ENCODE data around the gene CDKN2B.

The CDKN2B gene

GRCh38 chr9:21994556-21995005 lies 14.5 kb downstream of the CDKN2B start, which contains the start of gene CDKN2B-AS1:
CDKN2B-AS1 (plus strand) TSS chr9:21994791.
- FAIRE-seq (no peak), DNase-seq (ENCODE audit: low spot score) (no peak)

- no peak for FAIRE-seq
- no peak for DNase-seq (ENCODE audit: low spot score)
These were observed 15.1 kb downstream of the CDKN2B start, which contains the start of gene CDKN2A for GRCh38 chr9:21993893-21994555. CDKN2A (minus strand) TSS chr9:21994392.

- no peak for FAIRE-seq
These were observed 16.1 kb downstream of the CDKN2B start for GRCh38 chr9:21993007-21993406.

DNA sequence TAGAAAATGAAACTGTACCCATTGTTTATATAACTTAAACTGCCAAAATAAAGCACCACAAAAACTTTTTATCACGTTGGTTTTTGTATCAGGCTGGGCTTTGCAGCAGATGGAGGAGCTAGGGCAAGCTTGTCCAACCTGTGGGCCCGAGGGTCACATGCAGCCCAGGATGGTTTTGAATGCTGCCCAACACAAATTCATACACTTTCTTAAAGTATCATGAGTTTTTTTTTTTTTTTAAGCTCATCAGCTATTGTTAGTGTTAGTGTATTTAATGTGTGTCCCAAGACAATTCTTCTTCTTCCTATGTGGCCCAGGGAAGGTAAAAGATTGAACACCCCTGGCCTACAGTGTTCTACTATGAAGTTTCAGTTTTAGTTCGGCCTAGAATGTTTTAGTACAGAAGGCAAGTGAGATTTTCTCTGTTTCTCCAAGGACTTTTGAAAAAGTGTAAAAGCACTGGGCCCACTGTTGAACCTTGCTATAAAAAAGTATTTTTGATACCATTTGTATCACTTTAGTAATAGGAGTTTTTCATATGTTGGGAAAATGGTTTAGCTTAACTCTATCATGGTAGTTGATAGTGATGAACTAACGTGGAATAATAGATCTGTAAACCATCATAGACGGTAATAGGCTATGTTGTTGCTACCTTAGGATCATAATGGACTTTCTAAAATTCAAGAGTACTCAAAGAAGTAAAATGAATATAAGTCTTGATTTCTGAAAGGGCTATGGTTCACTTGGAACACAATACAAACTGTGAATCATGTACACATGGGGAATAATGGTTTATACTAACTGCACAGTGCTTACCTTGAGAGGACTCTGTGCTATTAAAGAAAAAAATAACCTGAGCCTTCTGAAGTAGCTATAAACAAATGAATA lies 17.8 kb downstream of the CDKN2B start:
- FAIRE-seq (no peak), DNase-seq (ENCODE audit: low spot score) (no peak)

More at GRCh38 chr9:21993007-21993406, 16.1 kb downstream of the CDKN2B start:
- DNase-seq (ENCODE audit: low spot score): no peak

GRCh38 chr9:21989440-21990189 lies 19.5 kb downstream of the CDKN2B start:
- FAIRE-seq (no peak), DNase-seq (ENCODE audit: low spot score) (no peak)

DNA sequence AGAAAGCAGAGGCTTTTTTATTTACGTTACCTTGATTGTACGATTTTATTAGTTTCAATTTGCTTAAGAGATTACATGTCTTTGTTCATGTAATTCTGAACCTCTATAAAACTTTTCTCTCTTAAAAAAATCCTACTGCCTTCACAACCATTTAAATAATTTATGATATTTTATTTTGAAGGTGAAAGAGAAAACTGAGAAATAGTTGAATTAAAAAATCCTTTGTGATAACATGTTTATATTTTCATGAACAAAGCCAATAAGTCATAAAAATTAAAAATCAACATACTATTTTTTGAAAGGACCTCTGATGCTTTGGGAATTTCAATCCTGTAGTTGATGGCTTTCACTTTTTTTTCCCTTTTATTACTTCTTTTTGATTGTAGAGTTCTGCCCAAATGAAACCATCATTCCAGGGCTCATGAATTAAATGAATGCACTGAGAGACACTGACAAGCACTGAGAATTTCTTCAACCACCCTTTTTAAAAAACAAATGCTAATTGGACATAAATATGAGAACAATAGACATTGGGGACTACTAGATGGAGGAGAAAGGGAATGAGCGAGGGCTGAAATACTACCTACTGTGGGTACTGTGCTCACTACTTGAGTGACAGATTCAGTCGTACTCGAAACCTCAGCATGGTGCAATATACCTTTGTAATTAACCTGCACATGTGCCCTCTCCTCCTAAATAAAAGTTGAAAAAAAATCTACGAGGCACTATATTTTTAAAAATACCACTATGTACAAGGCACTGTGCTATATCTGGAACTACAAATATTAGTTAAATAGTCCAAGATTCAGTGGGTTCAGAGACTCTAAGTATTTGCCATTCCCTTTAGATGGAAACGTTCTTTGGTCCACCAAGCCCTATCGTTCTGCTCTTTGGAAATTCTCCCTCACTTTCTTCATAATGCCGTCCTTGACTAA lies 20.8 kb downstream of the CDKN2B start:
- DNase-seq (ENCODE audit: low spot score) (no peak), FAIRE-seq (no peak)

DNA sequence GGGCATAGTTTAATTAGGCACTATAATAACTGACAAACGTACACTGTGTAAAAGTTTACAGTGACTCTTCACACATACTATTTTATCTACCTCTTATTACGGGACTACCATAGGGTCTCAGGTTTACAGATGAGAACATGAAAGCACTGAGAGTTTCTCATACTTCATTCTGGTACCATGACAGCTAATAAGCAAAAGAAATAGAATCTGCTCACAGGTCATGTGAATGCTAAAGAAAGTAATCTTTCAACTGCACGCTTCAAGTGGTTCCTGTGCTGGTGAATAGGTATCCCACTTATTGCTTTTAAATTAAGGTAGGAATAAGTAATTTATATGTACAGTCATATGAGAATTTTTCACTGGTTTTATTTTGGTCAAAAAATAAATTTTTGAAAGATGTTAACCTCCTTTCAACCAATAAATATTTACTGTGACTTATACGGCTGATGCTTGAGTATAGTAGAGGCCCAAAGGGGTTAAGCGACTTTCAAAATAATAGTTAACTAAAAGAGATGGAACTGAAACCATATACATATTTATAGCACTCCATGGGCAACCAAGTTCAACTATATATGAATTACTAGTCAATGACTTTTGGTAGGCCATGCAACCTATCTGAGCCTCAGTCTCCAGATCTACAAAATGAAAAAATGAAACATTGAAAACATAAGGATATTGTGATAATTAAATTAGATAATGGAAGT lies 23.0 kb downstream of the CDKN2B start:
- no peak for FAIRE-seq
- no peak for DNase-seq (ENCODE audit: low spot score)

GRCh38 chr9:21984101-21984500 lies 25.0 kb downstream of the CDKN2B start:
- FAIRE-seq: no peak
- no peak for DNase-seq (ENCODE audit: low spot score)

- FAIRE-seq (no peak), DNase-seq (ENCODE audit: low spot score) (no peak)
These were observed 25.6 kb downstream of the CDKN2B start for GRCh38 chr9:21983561-21983935.

GRCh38 chr9:21982861-21983560 lies 26.1 kb downstream of the CDKN2B start:
- FAIRE-seq (no peak), DNase-seq (ENCODE audit: low spot score) (no peak)

GRCh38 chr9:21982391-21982790 lies 26.7 kb downstream of the CDKN2B start:
- no peak for FAIRE-seq

DNA sequence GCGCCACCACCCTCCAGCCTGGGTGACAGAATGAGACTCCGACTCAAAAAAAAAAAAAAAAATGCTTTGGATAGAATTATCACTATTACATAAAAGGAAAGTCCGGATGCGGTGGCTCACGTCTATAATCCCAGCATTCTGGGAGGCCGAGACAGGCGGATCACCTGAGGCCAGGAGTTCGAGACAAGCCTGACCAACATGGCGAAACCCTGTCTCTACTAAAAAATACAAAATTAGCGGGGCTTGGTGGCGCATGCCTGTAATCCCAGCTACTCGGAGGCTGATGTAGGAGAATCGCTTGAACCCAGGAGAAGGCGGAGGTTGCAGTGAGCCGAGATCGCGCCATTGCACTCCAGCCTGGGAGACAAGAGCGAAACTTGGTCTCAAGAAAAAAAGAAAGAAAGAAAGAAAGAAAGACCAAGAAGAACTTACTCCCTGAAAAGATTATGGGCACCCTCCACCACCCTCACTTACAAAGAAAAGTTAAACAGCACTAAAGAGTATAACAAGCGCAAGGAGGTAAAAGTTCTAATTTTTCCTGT lies 32.7 kb downstream of the CDKN2B start:
- DNase-seq (ENCODE audit: low spot score): no peak
- FAIRE-seq: no peak

More at GRCh38 chr9:21982391-21982790, 26.7 kb downstream of the CDKN2B start:
- DNase-seq (ENCODE audit: low spot score): no peak

DNA sequence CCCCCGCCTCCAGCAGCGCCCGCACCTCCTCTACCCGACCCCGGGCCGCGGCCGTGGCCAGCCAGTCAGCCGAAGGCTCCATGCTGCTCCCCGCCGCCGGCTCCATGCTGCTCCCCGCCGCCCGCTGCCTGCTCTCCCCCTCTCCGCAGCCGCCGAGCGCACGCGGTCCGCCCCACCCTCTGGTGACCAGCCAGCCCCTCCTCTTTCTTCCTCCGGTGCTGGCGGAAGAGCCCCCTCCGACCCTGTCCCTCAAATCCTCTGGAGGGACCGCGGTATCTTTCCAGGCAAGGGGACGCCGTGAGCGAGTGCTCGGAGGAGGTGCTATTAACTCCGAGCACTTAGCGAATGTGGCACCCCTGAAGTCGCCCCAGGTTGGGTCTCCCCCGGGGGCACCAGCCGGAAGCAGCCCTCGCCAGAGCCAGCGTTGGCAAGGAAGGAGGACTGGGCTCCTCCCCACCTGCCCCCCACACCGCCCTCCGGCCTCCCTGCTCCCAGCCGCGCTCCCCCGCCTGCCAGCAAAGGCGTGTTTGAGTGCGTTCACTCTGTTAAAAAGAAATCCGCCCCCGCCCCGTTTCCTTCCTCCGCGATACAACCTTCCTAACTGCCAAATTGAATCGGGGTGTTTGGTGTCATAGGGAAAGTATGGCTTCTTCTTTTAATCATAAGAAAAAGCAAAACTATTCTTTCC lies 34.2 kb downstream of the CDKN2B start:
- FAIRE-seq: no peak
- no peak for DNase-seq (ENCODE audit: low spot score)

- no peak for DNase-seq (ENCODE audit: low spot score)
- no peak for FAIRE-seq
These were observed 34.8 kb downstream of the CDKN2B start for GRCh38 chr9:21974343-21974721.

DNA sequence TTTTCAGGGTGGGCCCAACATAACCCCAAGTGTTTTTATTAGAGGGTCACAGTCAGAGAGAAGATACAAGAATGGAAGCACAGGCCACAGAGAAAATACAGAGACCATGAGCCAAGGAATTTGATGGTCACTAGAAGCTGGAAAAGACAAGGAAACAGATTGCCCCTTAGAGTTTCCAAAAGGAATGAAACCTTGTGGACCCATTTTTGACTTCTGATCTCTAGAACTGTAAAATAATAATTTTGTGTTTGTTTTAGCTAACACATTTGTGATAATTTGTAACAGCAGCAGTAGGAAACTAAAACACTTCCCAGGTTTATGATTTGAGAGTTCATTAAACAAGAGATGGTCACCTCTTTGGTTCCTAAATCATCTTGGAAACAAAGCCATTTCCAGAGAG lies 36.7 kb downstream of the CDKN2B start:
- FAIRE-seq: no peak

GRCh38 chr9:21970800-21971640 lies 38.1 kb downstream of the CDKN2B start:
- FAIRE-seq (no peak), DNase-seq (ENCODE audit: low spot score) (no peak)

More for the DNA sequence above, 36.7 kb downstream of the CDKN2B start:
- DNase-seq (ENCODE audit: low spot score): no peak

- no peak for FAIRE-seq
- no peak for DNase-seq (ENCODE audit: low spot score)
These were observed 38.9 kb downstream of the CDKN2B start for GRCh38 chr9:21969951-21970799.
